ENCODE results near the gene BCKDHA. TPM values are rescaled to one million over a fixed set of nuclear protein-coding genes. Genes with fewer than 3 reads are reported as not detected.

The BCKDHA gene
- total and polyA plus RNA-seq, 2 donors (not counting 1 experiment from before 2014, with no cell fraction given): 11.2 to 30.7 TPM

- Histone ChIP-seq H3K9ac (ENCODE audit: insufficient read depth, low read length) (no peak overlapping the region), H3K79me2 (ENCODE audit: control insufficient read depth, insufficient read depth, low read length) (no peaks in the 10 kb centered on the region), H3K4me3 (replicated peaks in 1 of 4; ENCODE audit: control extremely low read depth in 1 of 4, insufficient read depth in 1 of 4, low read depth in 3 of 4, low read length in 4 of 4) (no peak overlapping the region), H2AFZ (ENCODE audit: low read length) (no peak overlapping the region), H3K9me3 (ENCODE audit: control insufficient read depth, insufficient read depth, low read depth, low read length) (no peaks in the 10 kb centered on the region), H4K20me1 (ENCODE audit: control insufficient read depth, extremely low read depth, insufficient read depth, low read length) (no peaks in the 10 kb centered on the region), H3K27ac (ENCODE audit: insufficient read depth, low read length) (no peak overlapping the region), H3K4me1 (ENCODE audit: control insufficient read depth, extremely low read depth, insufficient read depth, low read length) (peaks cover 9% of the 10 kb centered on the region), H3K4me2 (ENCODE audit: extremely low read depth, insufficient read depth, low read length) (no peak overlapping the region), H3K27me3 (ENCODE audit: control insufficient read depth, insufficient read depth, low read length) (no peaks in the 10 kb centered on the region), H3K36me3 (ENCODE audit: control insufficient read depth, insufficient read depth, low read length) (peaks cover 10% of the 10 kb centered on the region)
- no peak for DNase-seq (ENCODE audit: low read depth in 2 of 2)
- TF ChIP-seq EZH2 (IDR thresholded peaks at IDR 0.05; ENCODE audit: low read length, missing control alignments) (no peak), CTCF (conservative IDR thresholded peaks at IDR 0.05 in 1 of 2, IDR thresholded peaks at IDR 0.05 in 1 of 2; ENCODE audit: low read depth in 1 of 2, low read length in 2 of 2) (no peak)
Observed at GRCh38 chr19:41430922-41431321, 33.3 kb downstream of the BCKDHA start.

- Histone ChIP-seq H3K9ac (ENCODE audit: insufficient read depth, low read length) (no peak overlapping the region), H3K4me3 (replicated peaks in 1 of 4; ENCODE audit: control extremely low read depth in 1 of 4, insufficient read depth in 1 of 4, low read depth in 3 of 4, low read length in 4 of 4) (no peak overlapping the region), H3K27ac (ENCODE audit: insufficient read depth, low read length) (no peak overlapping the region), H4K20me1 (ENCODE audit: control insufficient read depth, extremely low read depth, insufficient read depth, low read length) (no peaks in the 10 kb centered on the region), H3K79me2 (ENCODE audit: control insufficient read depth, insufficient read depth, low read length) (no peaks in the 10 kb centered on the region), H3K4me1 (ENCODE audit: control insufficient read depth, extremely low read depth, insufficient read depth, low read length) (peaks cover 9% of the 10 kb centered on the region), H3K9me3 (ENCODE audit: control insufficient read depth, insufficient read depth, low read depth, low read length) (no peaks in the 10 kb centered on the region), H2AFZ (ENCODE audit: low read length) (no peak overlapping the region), H3K4me2 (ENCODE audit: extremely low read depth, insufficient read depth, low read length) (no peak overlapping the region), H3K27me3 (ENCODE audit: control insufficient read depth, insufficient read depth, low read length) (no peaks in the 10 kb centered on the region), H3K36me3 (ENCODE audit: control insufficient read depth, insufficient read depth, low read length) (peaks cover 10% of the 10 kb centered on the region)
- peak in 1 of 2 donors; percentile 44 for DNase-seq (ENCODE audit: low read depth in 2 of 2)
- TF ChIP-seq CTCF (conservative IDR thresholded peaks at IDR 0.05 in 1 of 2, IDR thresholded peaks at IDR 0.05 in 1 of 2; ENCODE audit: low read depth in 1 of 2, low read length in 2 of 2) (peak; percentile 49 to 54), EZH2 (IDR thresholded peaks at IDR 0.05; ENCODE audit: low read length, missing control alignments) (no peak)
Observed at GRCh38 chr19:41431426-41432386, 34.1 kb downstream of the BCKDHA start.

GRCh38 chr19:41433171-41433570 is 35.6 kb downstream of the BCKDHA start:
- TF ChIP-seq EZH2 (IDR thresholded peaks at IDR 0.05; ENCODE audit: low read length, missing control alignments): no peak
- no peak for TF ChIP-seq CTCF (conservative IDR thresholded peaks at IDR 0.05 in 1 of 2, IDR thresholded peaks at IDR 0.05 in 1 of 2; ENCODE audit: low read depth in 1 of 2, low read length in 2 of 2)
- no peaks in the 10 kb centered on the region for H3K79me2 ChIP-seq (ENCODE audit: control insufficient read depth, insufficient read depth, low read length)

More at GRCh38 chr19:41433171-41433570, 35.6 kb downstream of the BCKDHA start:
- Histone ChIP-seq H3K4me1 (ENCODE audit: control insufficient read depth, extremely low read depth, insufficient read depth, low read length) (peaks cover 2% of the 10 kb centered on the region), H3K4me2 (ENCODE audit: extremely low read depth, insufficient read depth, low read length) (no peak overlapping the region), H3K27me3 (ENCODE audit: control insufficient read depth, insufficient read depth, low read length) (no peaks in the 10 kb centered on the region), H3K9ac (ENCODE audit: insufficient read depth, low read length) (no peak overlapping the region), H3K27ac (ENCODE audit: insufficient read depth, low read length) (no peak overlapping the region), H2AFZ (ENCODE audit: low read length) (no peak overlapping the region), H3K36me3 (ENCODE audit: control insufficient read depth, insufficient read depth, low read length) (peaks cover 13% of the 10 kb centered on the region), H4K20me1 (ENCODE audit: control insufficient read depth, extremely low read depth, insufficient read depth, low read length) (no peaks in the 10 kb centered on the region), H3K9me3 (ENCODE audit: control insufficient read depth, insufficient read depth, low read depth, low read length) (no peaks in the 10 kb centered on the region), H3K4me3 (replicated peaks in 1 of 4; ENCODE audit: control extremely low read depth in 1 of 4, insufficient read depth in 1 of 4, low read depth in 3 of 4, low read length in 4 of 4) (no peak overlapping the region)
- no peak for DNase-seq (ENCODE audit: low read depth in 2 of 2)
